GM10847 (cell line): ENCODE measurements around the gene DYNC2H1.

ENCODE experiments used
- POLR2A ChIP-seq: IDR thresholded peaks from 2 replicates; pipeline ENCODE4 v1.6.1; 2011; ENCODE audit not compliant: insufficient read length; ENCODE audit errors: extremely low read depth

Gene DYNC2H1

GRCh38 chr11:103441021-103441420 is 331.8 kb downstream of the DYNC2H1 start:
- no peak for TF ChIP-seq POLR2A

GRCh38 chr11:103448966-103449365 is 339.7 kb downstream of the DYNC2H1 start:
- TF ChIP-seq POLR2A = no peak

GRCh38 chr11:103450241-103450640 is 341.0 kb downstream of the DYNC2H1 start:
- no peak for TF ChIP-seq POLR2A

DNA sequence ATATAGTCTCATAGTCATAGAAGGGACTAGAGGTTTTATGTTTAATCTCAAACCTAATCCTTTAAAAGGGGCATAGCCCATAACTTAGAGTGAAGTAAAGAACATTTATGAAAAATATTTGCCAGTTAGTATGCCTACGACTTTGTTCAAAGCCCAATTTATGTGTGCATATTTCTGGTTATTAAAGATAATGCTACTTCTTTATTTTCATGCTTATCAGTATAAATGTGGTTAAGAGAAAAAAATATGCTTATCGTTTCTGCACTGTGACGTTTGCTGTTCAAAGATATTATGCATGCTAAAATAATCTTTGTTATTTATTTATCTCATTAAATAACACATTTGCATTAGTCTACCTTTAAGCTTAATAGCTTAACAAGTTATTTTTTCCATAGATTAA is 343.9 kb downstream of the DYNC2H1 start:
- TF ChIP-seq POLR2A = no peak

DNA sequence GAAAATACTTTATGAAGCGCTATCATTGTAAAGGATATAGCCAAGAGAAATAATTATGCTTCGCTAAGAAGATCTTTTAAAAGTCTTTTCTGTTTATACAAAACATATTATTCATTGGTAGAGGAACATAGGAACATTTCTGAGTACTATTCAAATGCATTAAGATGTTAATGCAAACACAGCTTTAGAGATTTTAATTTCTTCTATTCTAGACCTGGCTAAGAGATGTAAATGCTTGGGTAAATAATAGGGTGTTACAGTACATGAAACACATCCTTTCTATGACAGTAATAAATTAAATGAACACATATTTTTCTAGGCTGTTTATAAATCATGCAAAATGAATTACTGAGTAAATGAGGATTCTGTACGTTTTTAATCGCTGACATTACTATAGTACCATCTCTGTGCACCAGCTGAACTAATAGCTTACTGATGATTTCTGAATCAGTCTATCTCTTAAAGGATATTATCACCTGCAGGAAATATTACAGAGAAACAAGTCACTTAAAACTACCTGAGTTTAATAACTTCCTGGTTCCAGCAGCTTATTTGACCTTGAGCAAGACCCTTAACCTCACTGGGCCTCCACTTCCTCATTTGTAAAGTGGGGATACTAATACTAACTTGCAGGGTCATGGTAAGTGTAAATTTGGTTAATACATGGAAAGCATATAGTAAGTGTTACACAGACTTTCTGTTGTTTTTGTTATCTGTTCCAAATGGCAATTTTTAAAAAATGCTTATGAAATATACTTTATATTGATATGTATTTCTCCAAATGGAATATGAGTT is 344.9 kb downstream of the DYNC2H1 start:
- TF ChIP-seq POLR2A = no peak

- no peak for TF ChIP-seq POLR2A
Observed at GRCh38 chr11:103464420-103464819, 355.2 kb downstream of the DYNC2H1 start.

GRCh38 chr11:103465555-103466140 is 356.4 kb downstream of the DYNC2H1 start:
- TF ChIP-seq POLR2A = no peak

GRCh38 chr11:103471546-103471945 is 362.3 kb downstream of the DYNC2H1 start:
- no peak for TF ChIP-seq POLR2A

DNA sequence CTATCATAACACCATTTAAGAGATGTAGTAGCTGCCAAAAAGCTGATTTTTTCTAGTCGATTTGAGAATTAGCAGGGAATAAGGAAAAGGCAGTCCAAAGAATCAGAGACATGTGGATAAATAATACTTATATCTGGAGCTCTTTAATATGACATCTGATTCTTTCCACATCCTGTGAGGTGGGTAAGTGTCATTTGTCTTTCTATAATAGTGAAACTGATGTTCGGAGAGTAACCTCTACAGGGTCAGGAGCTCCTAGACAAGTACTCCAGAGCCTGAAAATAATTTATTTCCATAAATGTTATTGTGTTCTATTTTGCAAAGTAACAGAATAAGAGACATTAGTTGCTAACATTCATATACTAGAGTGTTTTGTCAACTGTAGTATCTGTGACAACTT is 367.6 kb downstream of the DYNC2H1 start:
- TF ChIP-seq POLR2A = no peak

- no peak for TF ChIP-seq POLR2A
Observed at GRCh38 chr11:103480421-103480820, 371.2 kb downstream of the DYNC2H1 start.

GRCh38 chr11:103483996-103484395 is 374.8 kb downstream of the DYNC2H1 start:
- no peak for TF ChIP-seq POLR2A

DNA sequence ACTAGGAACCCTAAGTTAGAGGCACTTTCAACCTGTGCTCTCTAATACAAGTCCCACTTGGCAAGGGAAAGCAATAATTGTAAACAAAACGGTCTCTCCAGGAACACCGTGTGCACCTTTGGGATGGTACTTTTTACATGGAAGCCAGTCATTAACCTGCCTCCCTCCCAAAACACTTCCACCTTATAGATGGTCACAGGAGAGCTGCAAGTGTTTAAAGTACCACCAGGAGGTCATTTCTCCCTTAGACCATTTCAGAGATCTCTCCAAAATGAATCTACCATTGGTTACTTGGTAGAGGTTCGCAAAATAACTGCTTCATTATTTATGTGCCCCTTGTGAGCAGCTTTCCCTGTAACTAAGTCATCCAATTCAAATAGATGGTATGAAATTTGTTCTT is 375.3 kb downstream of the DYNC2H1 start:
- TF ChIP-seq POLR2A = no peak

- TF ChIP-seq POLR2A = no peak
Observed at GRCh38 chr11:103486604-103487003, 377.4 kb downstream of the DYNC2H1 start.

DNA sequence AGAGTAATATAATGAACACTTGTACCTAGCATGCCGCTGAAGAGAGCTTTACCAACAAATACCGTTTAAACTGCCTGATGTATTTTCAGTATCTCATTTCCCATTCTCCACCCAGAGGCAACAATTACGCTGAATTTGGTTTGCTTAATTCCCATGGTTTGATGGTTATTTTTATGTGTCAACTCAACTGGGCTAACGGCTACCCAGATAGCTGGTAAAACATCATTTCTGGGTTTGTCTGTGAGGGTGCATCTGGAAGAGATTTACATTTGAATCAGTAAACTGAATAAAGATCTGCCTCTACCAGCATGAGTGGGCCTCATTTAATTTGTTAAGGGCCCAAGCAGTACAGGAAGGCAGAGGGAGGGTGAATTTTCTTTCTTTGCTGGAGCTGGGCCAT is 377.9 kb downstream of the DYNC2H1 start:
- no peak for TF ChIP-seq POLR2A

DNA sequence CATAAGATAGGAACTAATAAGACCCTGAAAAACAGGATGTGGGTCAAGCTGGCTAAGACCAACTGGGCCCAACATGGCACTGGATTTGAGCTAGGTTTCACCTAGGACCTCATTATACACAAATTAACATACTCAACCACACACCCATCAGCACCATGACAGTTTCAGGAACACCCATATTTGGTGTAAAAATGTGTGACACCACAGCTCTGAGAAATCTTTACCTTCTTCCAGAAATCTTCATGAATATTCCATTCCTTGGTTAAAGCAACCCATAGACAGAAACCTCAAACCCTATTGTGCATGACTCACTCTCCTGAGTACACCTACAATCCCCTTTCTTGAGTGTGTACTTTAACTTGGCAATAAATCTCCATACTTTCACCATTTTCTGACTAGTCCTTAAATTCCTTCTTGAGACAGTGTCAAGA is 378.8 kb downstream of the DYNC2H1 start:
- no peak for TF ChIP-seq POLR2A

GRCh38 chr11:103488579-103488978 is 379.4 kb downstream of the DYNC2H1 start:
- TF ChIP-seq POLR2A = no peak

- no peak for TF ChIP-seq POLR2A
Observed at GRCh38 chr11:103491777-103492176, 382.6 kb downstream of the DYNC2H1 start.
